Left lobe of liver (tissue), 2 donors: ENCODE measurements around the gene ICE2. TPM values are rescaled to one million over a fixed set of nuclear protein-coding genes. Genes with fewer than 3 reads are reported as not detected.
A peak's percentile ranks its signal among the peaks of the same experiment; 100 is the strongest.
"Not testable (repeated sequence)": the region's sequence is repeated elsewhere in the genome, so short reads cannot be mapped to it uniquely, and the experiment has no call there.

Experiments used
- ATAC-seq: fragments of 200-7000 bp; cut with Tn5 transposase; one replicate; pipeline ENCODE4 v1.9.1; 2020; ENCODE audit warnings: mild to moderate bottlenecking, moderate library complexity
- DNase-seq: peaks from one replicate; pipeline ENCODE4 v3.0.0-alpha.2; 2020; ENCODE audit warnings: low spot score
- total RNA-seq: library from RNA; stranded (reverse); gene quantifications from one replicate; pipeline ENCODE4 v1.2.1, GENCODE V29; 2021
- donor health status: DM: no; HTN: no; CAD: no; lungs with moderate emphysema.
- donor health status: DM: no; HTN: yes; CAD: no.

Gene ICE2
- total RNA-seq, 1 donor from 2014 or later: 18.1 TPM

DNA sequence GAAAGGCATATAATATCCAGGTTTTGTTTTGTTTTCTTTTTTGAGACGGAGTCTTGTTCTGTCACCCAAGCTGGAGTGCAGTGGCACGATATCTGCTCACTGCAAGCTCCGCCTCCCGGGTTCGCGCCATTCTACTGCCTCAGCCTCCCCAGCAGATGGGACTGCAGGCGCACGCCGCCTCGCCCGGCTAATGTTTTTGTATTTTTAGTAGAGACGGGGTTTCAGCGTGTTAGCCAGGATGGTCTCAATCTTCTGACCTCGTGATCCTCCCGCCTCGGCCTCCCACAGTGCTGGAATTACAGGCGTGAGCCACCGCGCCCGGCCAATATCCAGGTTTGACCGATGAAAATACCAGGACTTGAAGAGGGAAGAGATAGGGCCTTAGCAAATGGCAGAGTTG lies 66.1 kb downstream of the ICE2 start:
- ATAC-seq, DNase-seq: not testable (repeated sequence)

DNA sequence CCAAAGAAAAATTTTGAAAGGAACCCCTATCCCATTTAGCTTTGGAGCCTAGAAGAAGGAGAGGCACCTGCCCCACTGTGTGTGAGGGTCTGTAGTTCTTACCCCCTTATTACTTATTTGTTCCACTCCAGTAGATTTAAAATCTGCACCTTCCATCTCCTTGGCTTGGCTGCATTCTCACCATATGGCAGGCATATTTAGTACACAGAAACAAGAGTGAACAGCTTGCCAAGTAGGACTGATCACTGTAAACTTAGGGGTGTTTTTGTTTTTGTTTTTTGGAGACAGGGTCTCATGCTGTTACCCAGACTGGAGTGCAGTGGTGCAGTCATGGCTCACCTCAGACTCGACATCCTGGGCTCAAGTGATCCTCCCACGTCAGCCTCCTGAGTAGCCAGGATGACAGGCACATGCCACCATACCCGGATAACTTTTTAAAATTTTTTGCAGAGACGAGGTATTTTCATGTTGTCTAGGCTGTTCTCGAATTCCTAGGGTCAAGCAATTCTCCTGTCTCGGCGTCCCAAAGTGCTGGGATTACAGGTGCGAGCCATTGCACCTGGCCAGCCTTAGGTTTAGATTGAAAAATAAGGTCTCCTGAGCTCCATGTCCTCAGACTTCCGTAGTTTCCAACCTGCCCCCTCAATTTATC lies 67.0 kb downstream of the ICE2 start:
- no peak for DNase-seq
- no peak for ATAC-seq

DNA sequence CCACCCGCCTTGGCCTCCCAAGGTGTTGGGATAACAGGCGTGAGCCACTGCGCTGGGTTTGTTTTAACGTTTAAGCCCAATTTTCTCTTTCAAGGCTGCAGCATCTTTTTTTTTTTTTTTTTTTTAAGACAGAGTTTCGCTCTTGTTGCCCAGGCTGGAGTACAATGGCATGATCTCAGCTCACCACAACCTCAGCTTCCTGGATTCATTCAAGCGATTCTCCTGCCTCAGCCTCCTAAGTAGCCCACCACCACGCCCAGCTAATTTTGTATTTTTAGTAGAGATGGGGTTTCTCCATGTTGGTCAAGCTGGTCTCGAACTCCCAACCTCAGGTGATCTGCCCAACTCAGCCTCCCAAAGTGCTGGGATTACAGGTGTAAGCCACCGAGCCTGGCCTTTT lies 68.6 kb downstream of the ICE2 start:
- not testable (repeated sequence) for DNase-seq, ATAC-seq

- ATAC-seq (peak; percentile 34), DNase-seq (no peak)
These were observed 70.4 kb downstream of the ICE2 start for GRCh38 chr15:60408463-60408981.

DNA sequence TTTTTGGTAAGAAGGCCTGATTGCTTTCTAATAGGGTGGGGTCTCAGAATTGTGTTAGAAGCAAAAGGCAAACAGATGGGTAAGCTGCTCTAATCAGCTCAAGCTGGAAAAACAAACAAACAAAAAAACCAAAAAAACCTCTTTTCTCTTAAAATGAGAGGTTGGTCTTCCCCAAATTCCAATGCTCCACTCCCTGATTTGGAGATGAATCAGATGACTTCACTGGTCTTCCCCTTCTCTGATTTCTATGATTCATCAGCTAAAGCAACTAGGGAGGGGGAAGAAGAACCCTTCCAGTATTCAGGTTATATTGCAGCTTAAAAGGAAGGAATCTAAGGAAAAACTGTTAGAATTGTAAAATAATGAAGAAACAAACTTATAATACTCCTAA lies 71.5 kb downstream of the ICE2 start:
- no peak for DNase-seq
- no peak for ATAC-seq

DNA sequence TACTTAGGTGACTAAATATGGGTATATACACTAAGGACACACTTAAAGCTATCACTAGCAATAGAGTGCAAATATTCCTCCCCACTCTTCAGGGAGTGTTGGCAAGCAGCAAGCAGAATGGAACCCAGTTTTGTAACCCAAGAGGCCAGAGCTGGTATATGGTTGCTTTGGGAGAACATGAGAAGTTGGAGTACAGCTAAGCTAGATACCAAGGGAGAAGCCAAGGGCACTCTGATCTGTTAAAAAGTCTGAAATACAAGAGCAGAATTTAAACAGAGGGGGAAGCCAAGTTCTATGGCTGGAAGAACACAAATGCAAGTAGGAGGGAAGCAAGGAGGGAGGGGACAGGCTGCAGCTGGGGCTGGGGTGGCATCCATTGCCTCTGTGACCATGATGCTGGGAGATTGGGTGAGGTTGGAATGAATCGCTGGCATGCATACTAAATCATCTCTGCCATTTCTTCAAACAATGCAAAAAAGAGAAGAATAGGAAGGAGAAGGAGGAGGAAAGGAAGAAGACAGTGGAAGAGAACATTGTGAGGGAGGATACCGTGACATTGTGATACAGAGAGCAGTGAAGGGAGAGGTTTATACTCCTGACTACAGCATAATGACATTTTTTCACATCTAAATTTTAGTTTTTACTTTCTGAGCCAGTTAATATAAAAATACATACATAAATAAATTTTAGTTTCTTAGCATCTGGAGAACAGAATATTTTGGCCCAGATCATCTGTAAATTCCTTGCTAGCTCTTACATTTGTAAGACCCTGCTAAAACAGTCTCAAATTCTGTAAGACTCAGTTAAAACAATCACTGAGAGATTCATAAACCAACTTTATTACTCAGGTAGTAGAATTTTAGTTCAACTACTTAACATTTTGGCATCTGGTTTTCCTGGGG lies 72.2 kb downstream of the ICE2 start:
- ATAC-seq (no peak), DNase-seq (no peak)

- no peak for ATAC-seq
- DNase-seq: no peak
These were observed 73.5 kb downstream of the ICE2 start for GRCh38 chr15:60405399-60405798.

- not testable (repeated sequence) for DNase-seq, ATAC-seq
These were observed 74.6 kb downstream of the ICE2 start for GRCh38 chr15:60404351-60404750.

- no peak for DNase-seq
- ATAC-seq: no peak
These were observed 78.0 kb downstream of the ICE2 start for GRCh38 chr15:60400944-60401343.

- no peak for ATAC-seq
These were observed 79.0 kb downstream of the ICE2 start for GRCh38 chr15:60399931-60400330.

GRCh38 chr15:60399246-60399915 lies 79.6 kb downstream of the ICE2 start:
- DNase-seq (no peak), ATAC-seq (no peak)

More at GRCh38 chr15:60399931-60400330, 79.0 kb downstream of the ICE2 start:
- DNase-seq: no peak

DNA sequence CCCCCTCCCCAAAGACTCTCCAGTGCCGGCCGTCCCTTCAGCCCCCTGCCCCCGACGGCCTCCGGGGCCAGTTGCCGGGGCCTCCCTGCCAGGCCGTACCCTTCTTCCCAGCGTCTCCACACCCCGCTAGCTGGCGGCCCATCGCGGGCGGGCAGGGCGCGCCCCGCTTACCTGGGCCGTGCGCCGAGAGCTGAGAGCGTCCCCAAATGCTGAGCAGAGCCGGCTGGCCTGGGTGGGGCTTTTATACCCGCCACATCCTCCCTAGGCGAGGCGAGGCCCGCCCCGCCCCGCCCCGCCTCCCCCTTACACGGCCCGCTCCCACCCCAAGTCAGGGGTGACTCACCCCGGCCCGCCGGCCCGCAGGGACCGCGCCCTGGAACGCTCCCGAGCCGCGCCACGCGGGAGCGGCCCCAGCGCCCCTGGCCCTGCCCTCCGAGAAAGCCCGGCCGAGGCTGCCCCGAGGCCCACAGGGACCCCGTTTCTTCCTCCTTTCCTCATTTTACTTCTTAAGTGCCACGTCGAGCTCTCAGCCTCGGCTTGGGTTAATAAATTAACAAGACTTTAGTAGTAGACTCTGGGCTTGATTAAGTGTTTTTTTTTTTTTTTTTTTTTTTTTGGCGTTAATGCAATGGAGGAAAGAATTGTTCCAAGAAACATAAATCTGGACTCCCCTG lies 81.0 kb downstream of the ICE2 start, which contains the start of gene ANXA2:
Gene ANXA2 (minus strand): TSS at position 215 of the 674 bp plus-strand sequence. CDS start 11,911 bp downstream, outside the sequence.
- DNase-seq (peak; percentile 64), ATAC-seq (peak; percentile 48)

GRCh38 chr15:60396958-60397771 lies 81.8 kb downstream of the ICE2 start:
- ATAC-seq: peak; percentile 18

GRCh38 chr15:60396560-60396957 lies 82.4 kb downstream of the ICE2 start:
- DNase-seq (no peak), ATAC-seq (no peak)

More at GRCh38 chr15:60396958-60397771, 81.8 kb downstream of the ICE2 start:
- DNase-seq: no peak

DNA sequence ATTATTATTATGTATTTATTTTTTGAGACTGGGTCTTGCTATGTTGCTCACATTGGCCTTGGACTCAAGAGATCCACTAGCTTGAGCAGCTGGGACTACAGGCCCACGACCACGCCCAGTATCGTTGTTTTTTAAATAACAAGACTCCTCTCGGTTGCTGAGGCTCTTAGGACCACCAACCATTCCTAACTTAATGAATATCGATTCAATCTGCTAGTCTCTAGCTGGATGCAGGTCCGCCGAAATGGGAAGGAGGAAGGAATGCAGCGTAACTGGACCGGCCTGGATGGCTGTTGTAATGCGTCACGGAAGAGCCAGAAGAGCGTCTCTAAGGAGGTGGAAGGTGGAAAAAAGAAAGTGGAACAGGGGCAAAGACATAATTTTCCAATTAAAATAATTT lies 82.8 kb downstream of the ICE2 start:
- ATAC-seq (no peak), DNase-seq (no peak)

DNA sequence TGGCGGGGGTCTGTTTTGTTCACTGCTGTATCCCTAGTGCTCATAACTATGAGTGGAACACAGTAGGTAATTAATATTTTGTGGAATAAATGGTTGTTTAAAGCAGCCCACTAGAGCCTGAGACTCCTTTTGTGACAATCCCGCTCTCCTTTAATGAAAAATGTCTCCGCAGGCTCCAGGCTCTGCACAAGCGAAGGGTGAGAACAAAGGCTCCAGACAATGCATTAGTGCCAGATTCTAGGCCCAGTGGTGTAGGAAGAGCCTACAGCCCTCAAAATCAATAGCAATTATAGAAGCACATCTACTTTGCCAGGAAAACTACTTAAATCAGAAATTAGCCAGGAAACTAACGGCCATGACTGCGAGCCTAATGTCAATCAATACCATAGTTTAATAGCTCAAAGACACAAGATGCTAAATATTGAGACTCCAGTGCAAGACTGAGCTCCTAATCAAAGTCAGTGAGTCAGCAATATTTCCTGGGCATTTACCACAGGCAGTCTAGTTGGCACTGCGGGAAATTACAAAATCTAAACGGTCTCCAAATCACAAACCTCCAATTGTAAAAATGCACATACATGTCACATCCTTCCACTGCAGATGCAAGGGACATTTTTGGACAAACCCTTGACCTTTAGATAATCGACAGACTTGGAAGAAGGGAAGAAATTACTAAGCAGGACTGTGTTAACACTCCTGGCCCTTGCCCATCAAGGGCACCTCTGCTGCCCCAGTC lies 83.5 kb downstream of the ICE2 start:
- no peak for ATAC-seq

DNA sequence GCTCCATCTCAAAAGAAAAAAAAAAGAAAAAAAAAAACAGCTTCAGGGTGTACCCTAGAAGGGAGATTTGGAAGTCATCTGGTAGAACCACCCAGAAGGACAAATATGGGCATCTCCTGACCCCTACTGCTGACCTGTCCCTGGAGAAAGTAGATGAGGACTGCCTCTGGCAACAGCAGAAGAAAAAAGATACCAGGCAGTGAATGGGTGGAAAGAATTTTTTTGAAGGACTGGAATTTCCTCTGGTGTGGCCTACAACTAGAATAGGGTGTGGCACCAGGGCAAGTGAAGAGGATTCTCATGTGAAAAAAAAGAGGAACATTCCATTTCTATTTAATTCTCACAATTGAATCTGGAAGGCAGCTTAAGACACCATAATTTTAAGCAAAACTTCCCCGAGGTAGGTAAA lies 84.2 kb downstream of the ICE2 start:
- ATAC-seq (no peak), DNase-seq (no peak)

More for the DNA sequence above, 83.5 kb downstream of the ICE2 start:
- no peak for DNase-seq

GRCh38 chr15:60392986-60393790 lies 85.8 kb downstream of the ICE2 start:
- peak; percentile 92 for DNase-seq

More at GRCh38 chr15:60392986-60393790, 85.8 kb downstream of the ICE2 start:
- peak; percentile 85 for ATAC-seq
